Measurements from ENCODE around the gene HOXC11.
A peak's percentile ranks its signal among the peaks of the same experiment; 100 is the strongest.

The HOXC11 gene

DNA sequence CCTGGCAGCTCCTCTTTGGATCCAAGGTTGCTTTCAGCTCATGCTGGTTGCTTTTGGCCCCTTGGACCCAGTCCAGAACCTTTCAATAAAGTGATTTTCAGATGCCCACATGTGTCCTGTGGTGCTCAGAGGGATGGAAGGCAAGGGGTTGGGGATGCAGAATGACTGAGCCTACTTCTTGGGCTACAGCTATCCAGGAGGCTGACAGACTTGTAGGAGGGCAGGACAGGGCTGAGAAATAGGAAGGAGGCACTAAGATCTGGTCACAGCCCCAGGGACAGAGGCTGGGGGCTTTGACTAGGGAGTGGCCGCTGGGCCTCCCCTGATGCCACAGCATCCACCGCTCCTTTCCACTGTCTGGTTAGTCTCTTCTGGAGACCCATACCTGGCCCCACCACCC is 1.2 kb upstream of the HOXC11 start:
- no peak overlapping the region for H3K4me3 ChIP-seq (ENCODE audit: low read length)

DNA sequence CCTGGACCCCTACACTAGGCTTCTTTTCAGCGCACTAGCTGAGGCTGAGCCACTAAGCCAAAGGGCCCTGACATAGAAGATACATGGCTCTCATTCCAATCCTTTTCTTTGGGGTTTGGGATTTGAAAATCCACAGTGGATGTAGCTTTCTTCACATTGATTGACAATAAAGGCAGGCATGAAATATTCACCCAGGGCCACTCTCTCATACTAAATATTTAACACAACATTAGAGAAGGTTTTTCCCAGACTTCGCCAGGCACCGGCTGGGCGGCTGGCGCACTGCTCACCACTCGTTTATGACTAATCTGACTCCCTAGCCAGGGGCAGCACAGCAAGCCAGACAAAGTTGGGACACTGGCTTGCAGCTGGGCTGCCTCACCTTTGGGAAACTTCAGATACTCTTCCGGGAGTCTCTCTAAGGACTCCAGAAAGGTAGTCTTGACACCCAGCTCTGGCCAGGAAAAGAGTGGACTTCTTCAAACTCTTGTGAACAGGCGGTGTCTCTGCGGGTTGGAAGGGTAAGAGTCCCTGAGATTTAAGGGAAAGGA is 699 bp upstream of the HOXC11 start:
- DNase-seq (ENCODE audit: low read depth), result peak; percentile 36
- TF ChIP-seq, protein P1, sequence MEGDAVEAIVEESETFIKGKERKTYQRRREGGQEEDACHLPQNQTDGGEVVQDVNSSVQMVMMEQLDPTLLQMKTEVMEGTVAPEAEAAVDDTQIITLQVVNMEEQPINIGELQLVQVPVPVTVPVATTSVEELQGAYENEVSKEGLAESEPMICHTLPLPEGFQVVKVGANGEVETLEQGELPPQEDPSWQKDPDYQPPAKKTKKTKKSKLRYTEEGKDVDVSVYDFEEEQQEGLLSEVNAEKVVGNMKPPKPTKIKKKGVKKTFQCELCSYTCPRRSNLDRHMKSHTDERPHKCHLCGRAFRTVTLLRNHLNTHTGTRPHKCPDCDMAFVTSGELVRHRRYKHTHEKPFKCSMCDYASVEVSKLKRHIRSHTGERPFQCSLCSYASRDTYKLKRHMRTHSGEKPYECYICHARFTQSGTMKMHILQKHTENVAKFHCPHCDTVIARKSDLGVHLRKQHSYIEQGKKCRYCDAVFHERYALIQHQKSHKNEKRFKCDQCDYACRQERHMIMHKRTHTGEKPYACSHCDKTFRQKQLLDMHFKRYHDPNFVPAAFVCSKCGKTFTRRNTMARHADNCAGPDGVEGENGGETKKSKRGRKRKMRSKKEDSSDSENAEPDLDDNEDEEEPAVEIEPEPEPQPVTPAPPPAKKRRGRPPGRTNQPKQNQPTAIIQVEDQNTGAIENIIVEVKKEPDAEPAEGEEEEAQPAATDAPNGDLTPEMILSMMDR (IDR thresholded peaks at IDR 0.05; ENCODE audit: insufficient read depth, low read depth, low read length, missing control alignments), result no peak
- no peak overlapping the region for H3K4me3 ChIP-seq (ENCODE audit: low read length)

More for the DNA sequence above, 1.2 kb upstream of the HOXC11 start:
- TF ChIP-seq, protein P1 (IDR thresholded peaks at IDR 0.05; ENCODE audit: insufficient read depth, low read depth, low read length, missing control alignments), result no peak
- DNase-seq (ENCODE audit: low read depth), result no peak

DNA sequence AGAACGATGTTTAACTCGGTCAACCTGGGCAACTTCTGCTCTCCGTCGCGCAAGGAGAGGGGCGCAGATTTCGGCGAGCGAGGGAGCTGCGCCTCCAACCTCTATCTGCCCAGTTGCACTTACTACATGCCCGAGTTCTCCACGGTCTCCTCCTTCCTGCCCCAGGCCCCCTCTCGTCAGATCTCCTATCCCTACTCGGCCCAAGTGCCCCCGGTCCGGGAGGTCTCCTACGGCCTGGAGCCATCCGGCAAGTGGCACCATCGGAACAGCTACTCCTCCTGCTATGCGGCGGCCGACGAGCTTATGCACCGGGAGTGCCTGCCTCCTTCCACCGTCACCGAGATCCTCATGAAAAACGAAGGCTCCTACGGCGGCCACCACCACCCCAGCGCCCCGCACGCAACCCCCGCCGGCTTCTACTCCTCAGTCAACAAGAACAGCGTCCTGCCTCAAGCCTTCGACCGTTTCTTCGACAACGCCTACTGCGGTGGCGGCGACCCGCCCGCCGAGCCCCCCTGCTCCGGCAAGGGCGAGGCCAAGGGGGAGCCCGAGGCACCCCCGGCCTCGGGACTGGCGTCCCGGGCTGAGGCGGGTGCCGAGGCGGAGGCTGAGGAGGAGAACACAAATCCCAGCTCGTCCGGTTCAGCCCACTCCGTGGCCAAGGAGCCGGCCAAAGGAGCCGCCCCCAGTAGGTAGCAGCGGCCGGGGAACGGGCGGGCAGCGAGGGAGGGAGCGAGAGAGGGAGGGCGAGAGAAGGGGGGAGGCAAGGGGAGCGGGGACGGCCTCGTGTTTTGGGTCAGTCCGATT is 513 bp downstream of the HOXC11 start:
- no peak overlapping the region for H3K4me3 ChIP-seq (ENCODE audit: low read length)
- TF ChIP-seq, protein P1 (IDR thresholded peaks at IDR 0.05; ENCODE audit: insufficient read depth, low read depth, low read length, missing control alignments), result no peak
- no peak for DNase-seq (ENCODE audit: low read depth)

DNA sequence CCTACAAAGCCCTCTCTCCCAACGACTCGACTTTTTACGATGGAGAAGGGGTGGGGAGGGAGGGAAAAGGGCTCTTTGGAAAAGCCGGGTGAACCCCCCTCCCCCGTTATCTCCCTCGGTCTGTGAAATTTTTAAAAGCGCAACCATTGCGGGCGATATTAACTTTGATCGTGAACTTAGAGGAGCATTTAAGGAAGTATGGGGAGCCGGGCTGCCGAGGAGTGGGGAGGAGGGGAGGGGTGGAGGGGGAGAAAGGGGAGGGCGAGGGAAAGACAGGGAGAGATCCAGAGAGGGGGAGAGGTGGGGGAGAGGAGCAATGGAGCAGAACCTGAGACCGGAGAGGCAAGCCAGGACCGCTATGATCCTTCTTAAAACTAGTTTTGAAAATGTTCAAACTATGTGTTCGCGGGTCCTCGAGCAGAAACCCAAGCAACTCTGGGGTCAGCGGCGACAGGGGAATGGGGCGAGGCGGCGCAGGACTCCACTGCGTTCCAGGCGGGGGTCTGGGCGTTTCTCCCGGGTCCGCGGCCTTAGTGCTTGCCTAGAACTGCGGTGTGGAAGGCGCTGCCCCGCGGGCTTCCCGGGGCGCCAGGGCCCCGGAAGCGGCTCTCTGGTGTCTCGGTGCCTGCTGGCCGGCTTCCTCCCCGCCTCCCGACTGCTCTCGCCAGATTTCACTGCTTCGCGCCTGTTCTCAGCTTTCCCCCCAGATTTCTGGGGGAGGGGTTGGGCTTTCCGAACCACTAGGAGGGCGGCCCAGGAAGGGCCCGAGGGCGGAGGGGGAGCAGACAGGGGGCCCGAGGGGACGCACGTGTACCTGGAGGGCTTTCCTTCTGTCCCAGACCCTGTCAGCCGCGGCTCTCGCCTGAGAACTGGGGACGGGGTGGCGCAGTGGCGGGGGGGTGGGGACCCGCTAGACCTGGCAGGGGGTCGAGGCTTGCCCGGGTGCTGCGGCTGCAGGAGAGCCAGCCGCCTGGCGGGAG is 1.4 kb downstream of the HOXC11 start, which contains the start of gene HOTAIR:
Gene HOTAIR, minus strand, starts transcription at position 871 of the 980 bp plus-strand sequence.
- DNase-seq (ENCODE audit: low read depth), result no peak
- TF ChIP-seq, protein P1 (IDR thresholded peaks at IDR 0.05; ENCODE audit: insufficient read depth, low read depth, low read length, missing control alignments), result no peak
- H3K4me3 ChIP-seq (ENCODE audit: low read length), result no peak within 1 kb of the TSS

DNA sequence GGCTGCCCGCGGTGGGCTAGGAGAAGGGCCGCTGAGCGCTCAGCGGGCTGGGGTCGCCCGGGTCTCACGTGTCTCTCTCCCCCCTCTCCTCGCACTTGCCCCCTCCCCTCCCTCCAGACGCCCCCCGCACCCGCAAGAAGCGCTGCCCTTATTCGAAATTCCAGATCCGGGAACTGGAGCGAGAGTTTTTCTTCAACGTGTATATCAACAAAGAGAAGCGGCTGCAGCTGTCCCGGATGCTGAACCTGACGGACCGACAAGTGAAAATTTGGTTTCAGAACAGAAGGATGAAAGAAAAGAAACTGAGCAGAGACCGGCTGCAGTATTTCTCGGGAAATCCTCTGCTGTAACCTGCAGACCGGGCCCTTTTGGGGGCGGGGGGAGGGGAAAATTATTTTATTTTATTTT is 2.1 kb downstream of the HOXC11 start:
- H3K4me3 ChIP-seq (ENCODE audit: low read length), result no peak overlapping the region

DNA sequence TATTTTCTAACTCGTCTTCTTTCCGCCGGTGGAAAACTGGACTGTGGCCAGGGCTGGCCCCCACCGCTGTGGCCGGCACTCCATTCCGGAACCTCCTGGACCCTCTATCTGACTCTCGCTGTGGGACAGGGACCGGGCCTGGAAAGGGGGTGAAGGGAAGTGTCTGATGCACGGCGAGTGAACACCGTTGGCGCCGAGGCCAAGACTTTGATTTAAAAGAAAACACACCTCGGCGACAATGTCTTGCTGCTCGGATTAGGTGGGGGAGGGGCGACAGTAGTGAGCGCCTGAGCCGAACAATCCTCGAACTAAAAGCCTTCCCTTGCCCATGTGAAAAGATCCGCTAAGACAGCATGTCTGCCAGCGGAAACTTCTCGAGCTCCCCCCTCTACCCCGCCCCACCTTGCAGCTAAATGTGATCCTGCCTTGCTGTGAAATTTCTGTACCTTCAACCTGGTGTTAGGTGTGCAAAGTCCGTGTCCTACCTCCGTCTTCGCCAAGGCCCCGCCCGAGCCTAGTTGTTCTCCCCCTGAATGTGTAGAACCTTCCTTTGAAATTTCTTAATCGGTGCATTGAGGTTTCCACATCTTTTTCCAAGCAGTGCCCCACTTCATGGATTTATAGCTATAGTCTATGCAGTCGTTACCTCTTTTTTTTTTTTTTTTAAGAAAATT is 2.7 kb downstream of the HOXC11 start:
- no peak for DNase-seq (ENCODE audit: low read depth)
- TF ChIP-seq, protein P1 (IDR thresholded peaks at IDR 0.05; ENCODE audit: insufficient read depth, low read depth, low read length, missing control alignments), result no peak

More for the DNA sequence above, 2.1 kb downstream of the HOXC11 start:
- no peak for DNase-seq (ENCODE audit: low read depth)
- TF ChIP-seq, protein P1 (IDR thresholded peaks at IDR 0.05; ENCODE audit: insufficient read depth, low read depth, low read length, missing control alignments), result no peak

More for the DNA sequence above, 2.7 kb downstream of the HOXC11 start:
- no peak overlapping the region for H3K4me3 ChIP-seq (ENCODE audit: low read length)
